HL-60 (cell line): ENCODE data around the gene NXPH2.

Experiments used
- DNase-seq, 2 experiments: peaks; one replicate each; pipeline ENCODE4 v3.0.0-alpha.2; 2010 to 2020; ENCODE audit warnings: low read depth in 1 of 2, low spot score in 1 of 2
- H3K27ac ChIP-seq: fragments of 250-450 bp; sonication (Bioruptor Pico); replicated peaks from 2 replicates; pipeline ENCODE4 v1.5.1; 2020; ENCODE audit warnings: mild to moderate bottlenecking, moderate library complexity
- H3K27me3 ChIP-seq: fragments of 250-450 bp; sonication (Bioruptor Pico); 2 replicates; pipeline ENCODE4 v1.5.1; 2021; ENCODE audit warnings: mild to moderate bottlenecking, moderate library complexity; ENCODE audit not compliant: insufficient read depth, poor library complexity, severe bottlenecking
- H3K4me3 ChIP-seq: replicated peaks from 2 replicates; pipeline ENCODE4 v1.5.1; 2011; ENCODE audit warnings: mild to moderate bottlenecking, control low read depth, low read length; ENCODE audit not compliant: insufficient read depth
- CTCF ChIP-seq: IDR thresholded peaks from one replicate; pipeline ENCODE4 v1.5.1; 2011; ENCODE audit warnings: low read length, control low read depth, inconsistent platforms; ENCODE audit not compliant: insufficient read depth
- GABPA ChIP-seq: IDR thresholded peaks from 2 replicates; pipeline ENCODE4 v1.6.1; 2012; ENCODE audit warnings: low read depth
- POLR2AphosphoS5 ChIP-seq: IDR thresholded peaks from 2 replicates; pipeline ENCODE4 v1.6.1; 2012; ENCODE audit warnings: low read depth
- SPI1 ChIP-seq: IDR thresholded peaks from 2 replicates; pipeline ENCODE4 v1.6.1; 2012; ENCODE audit warnings: low read depth, mild to moderate bottlenecking, borderline replicate concordance
- TF ChIP-seq, protein P1 (sequence below): IDR thresholded peaks from 2 replicates; pipeline ENCODE4 v1.6.1; 2012; ENCODE audit warnings: low read depth; ENCODE audit not compliant: insufficient replicate concordance

NXPH2 gene

GRCh38 chr2:138760676-138761075 is 19.5 kb downstream of the NXPH2 start:
- no peak for DNase-seq
- Histone ChIP-seq H3K27me3 (peaks cover 2% of the 10 kb centered on the region), H3K4me3 (no peak overlapping the region), H3K27ac (no peak overlapping the region)
- TF ChIP-seq, protein P1, sequence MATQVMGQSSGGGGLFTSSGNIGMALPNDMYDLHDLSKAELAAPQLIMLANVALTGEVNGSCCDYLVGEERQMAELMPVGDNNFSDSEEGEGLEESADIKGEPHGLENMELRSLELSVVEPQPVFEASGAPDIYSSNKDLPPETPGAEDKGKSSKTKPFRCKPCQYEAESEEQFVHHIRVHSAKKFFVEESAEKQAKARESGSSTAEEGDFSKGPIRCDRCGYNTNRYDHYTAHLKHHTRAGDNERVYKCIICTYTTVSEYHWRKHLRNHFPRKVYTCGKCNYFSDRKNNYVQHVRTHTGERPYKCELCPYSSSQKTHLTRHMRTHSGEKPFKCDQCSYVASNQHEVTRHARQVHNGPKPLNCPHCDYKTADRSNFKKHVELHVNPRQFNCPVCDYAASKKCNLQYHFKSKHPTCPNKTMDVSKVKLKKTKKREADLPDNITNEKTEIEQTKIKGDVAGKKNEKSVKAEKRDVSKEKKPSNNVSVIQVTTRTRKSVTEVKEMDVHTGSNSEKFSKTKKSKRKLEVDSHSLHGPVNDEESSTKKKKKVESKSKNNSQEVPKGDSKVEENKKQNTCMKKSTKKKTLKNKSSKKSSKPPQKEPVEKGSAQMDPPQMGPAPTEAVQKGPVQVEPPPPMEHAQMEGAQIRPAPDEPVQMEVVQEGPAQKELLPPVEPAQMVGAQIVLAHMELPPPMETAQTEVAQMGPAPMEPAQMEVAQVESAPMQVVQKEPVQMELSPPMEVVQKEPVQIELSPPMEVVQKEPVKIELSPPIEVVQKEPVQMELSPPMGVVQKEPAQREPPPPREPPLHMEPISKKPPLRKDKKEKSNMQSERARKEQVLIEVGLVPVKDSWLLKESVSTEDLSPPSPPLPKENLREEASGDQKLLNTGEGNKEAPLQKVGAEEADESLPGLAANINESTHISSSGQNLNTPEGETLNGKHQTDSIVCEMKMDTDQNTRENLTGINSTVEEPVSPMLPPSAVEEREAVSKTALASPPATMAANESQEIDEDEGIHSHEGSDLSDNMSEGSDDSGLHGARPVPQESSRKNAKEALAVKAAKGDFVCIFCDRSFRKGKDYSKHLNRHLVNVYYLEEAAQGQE = no peak
- TF ChIP-seq SPI1 (no peak), GABPA (no peak), POLR2AphosphoS5 (no peak)

- TF ChIP-seq, protein P1 = no peak
- no peak for TF ChIP-seq SPI1
- no peak for TF ChIP-seq POLR2AphosphoS5
- TF ChIP-seq CTCF = no peak
- no peak for TF ChIP-seq GABPA
- Histone ChIP-seq H3K4me3 (no peak overlapping the region), H3K27me3 (peaks cover 2% of the 10 kb centered on the region), H3K27ac (no peak overlapping the region)
- no peak for DNase-seq
Observed at GRCh38 chr2:138757384-138757783, 22.8 kb downstream of the NXPH2 start.

DNA sequence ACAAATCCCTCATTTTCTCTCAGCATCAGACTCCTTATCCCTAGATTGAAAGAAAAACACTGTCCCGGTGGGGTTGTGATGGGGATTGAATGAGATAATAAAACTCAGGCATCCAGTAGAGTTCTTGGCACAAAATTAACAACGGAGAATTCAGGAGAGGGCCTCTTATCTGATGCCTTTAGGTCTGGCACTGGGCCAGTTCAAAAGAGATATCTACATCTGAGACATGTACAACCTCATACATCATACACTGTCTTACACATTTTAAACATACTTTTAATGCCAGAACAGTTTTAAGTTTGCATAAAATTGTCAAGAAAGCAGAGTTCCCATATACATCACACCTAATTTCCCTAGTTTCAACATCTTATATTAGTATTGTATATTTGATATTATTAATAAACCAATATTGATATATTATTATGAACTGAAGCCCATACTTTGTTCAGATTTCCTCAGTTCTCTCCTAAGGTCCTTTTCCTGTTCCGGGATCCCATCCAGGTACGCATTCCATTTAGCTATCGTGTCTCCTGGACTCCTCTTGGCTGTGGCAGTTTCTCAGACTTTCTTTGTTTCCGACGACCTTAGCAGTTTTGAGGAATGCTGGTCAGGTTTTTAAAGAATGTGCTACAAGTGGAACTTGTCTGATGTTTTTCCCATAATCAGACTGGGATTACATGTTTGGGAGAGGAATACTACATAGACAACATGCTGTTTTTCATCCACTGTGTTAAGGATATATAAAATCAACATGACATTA is 27.8 kb downstream of the NXPH2 start:
- H3K27ac ChIP-seq = no peak overlapping the region
- peaks cover 2% of the 10 kb centered on the region for H3K27me3 ChIP-seq
- no peak for DNase-seq
- TF ChIP-seq, protein P1 = no peak
- no peak for TF ChIP-seq CTCF
- no peak for TF ChIP-seq SPI1
- no peak overlapping the region for H3K4me3 ChIP-seq
